ENCODE measurements around the gene TLK1. TPM values are rescaled to one million over a fixed set of nuclear protein-coding genes. Genes with fewer than 3 reads are reported as not detected.

The TLK1 gene
- total RNA-seq, 1 experiment from 2014 or later: 79.1 TPM

DNA sequence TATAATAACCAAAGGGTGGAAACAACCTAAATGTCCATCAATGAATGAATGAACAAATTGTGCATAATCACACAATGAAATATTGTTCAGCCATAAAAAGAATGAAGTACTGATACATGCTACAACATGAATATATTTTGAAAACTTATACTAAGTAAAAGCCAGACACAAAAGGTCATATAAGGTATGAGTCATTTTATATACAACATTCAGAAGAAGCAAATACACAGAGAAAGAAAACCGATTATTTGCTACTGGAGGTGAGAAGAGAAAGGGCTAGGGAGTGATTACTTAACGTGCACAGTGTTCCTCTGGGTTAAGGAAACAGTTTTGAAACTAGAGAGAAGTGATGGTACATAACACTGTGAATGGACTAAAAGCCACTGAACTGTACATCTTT, 126.4 kb downstream of the TLK1 start:
- H3K36me3 ChIP-seq (ENCODE audit: insufficient read depth, low read length, poor library complexity, severe bottlenecking): peaks cover 42% of the 10 kb centered on the region

DNA sequence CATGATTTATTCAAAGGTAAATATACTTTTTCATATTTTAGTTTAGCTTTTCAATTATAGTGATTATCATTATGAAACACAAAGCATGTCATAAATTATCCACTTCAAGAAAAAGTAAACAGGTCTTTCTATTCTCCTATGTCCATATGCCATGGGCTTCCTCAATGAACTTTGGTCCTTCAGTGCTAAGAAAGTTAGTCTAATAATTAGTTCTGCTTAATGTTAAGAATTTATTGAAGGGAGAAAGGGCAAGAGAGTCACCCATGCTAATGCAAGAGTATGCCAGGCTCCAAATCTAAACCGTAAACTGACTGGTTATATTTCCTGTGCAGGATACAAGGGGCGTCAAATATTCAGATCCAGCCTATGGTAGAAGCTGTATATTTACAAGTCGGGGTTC, 135.5 kb downstream of the TLK1 start:
- peaks cover 8% of the 10 kb centered on the region for H3K36me3 ChIP-seq (ENCODE audit: insufficient read depth, low read length, poor library complexity, severe bottlenecking)
- no peak overlapping the region for H3K27ac ChIP-seq (ENCODE audit: low read depth, low read length, poor library complexity, severe bottlenecking)
- POLR2A ChIA-PET (ENCODE audit: low non-redundant PET): no interaction called here
- CTCF ChIA-PET: no interaction called here
- H3K9me3 ChIP-seq (ENCODE audit: low read depth, low read length, poor library complexity, severe bottlenecking): no peaks in the 10 kb centered on the region
- BruUV-seq (replicated peaks): no TSS peak
- H3K4me1 ChIP-seq (ENCODE audit: insufficient read depth, low read length, poor library complexity, severe bottlenecking): peaks cover 19% of the 10 kb centered on the region
- H3K27me3 ChIP-seq (replicated peaks; ENCODE audit: insufficient read depth, low read depth, low read length, poor library complexity): no peaks in the 10 kb centered on the region
- intact Hi-C loops (cut with micrococcal nuclease; ENCODE audit: unreplicated experiment): no loop called here
- H3K4me3 ChIP-seq (ENCODE audit: low read depth, low read length, poor library complexity, severe bottlenecking): no peak overlapping the region
- TF ChIP-seq EZH2 (IDR thresholded peaks at IDR 0.05; ENCODE audit: borderline replicate concordance, low read depth, low read length, poor library complexity, severe bottlenecking): no peak
- TF ChIP-seq, protein P1, sequence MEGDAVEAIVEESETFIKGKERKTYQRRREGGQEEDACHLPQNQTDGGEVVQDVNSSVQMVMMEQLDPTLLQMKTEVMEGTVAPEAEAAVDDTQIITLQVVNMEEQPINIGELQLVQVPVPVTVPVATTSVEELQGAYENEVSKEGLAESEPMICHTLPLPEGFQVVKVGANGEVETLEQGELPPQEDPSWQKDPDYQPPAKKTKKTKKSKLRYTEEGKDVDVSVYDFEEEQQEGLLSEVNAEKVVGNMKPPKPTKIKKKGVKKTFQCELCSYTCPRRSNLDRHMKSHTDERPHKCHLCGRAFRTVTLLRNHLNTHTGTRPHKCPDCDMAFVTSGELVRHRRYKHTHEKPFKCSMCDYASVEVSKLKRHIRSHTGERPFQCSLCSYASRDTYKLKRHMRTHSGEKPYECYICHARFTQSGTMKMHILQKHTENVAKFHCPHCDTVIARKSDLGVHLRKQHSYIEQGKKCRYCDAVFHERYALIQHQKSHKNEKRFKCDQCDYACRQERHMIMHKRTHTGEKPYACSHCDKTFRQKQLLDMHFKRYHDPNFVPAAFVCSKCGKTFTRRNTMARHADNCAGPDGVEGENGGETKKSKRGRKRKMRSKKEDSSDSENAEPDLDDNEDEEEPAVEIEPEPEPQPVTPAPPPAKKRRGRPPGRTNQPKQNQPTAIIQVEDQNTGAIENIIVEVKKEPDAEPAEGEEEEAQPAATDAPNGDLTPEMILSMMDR (conservative IDR thresholded peaks at IDR 0.05; ENCODE audit: low read depth, low read length): no peak
- DNase-seq (ENCODE audit: low spot score): no peak

More for the DNA sequence above, 126.4 kb downstream of the TLK1 start:
- no peak overlapping the region for H3K4me3 ChIP-seq (ENCODE audit: low read depth, low read length, poor library complexity, severe bottlenecking)
- no peak for TF ChIP-seq EZH2 (IDR thresholded peaks at IDR 0.05; ENCODE audit: borderline replicate concordance, low read depth, low read length, poor library complexity, severe bottlenecking)
- TF ChIP-seq, protein P1 (conservative IDR thresholded peaks at IDR 0.05; ENCODE audit: low read depth, low read length): no peak
- intact Hi-C loops (cut with micrococcal nuclease; ENCODE audit: unreplicated experiment): no loop called here
- no peak overlapping the region for H3K27ac ChIP-seq (ENCODE audit: low read depth, low read length, poor library complexity, severe bottlenecking)
- H3K4me1 ChIP-seq (ENCODE audit: insufficient read depth, low read length, poor library complexity, severe bottlenecking): no peaks in the 10 kb centered on the region
- BruUV-seq (replicated peaks): no TSS peak
- H3K27me3 ChIP-seq (replicated peaks; ENCODE audit: insufficient read depth, low read depth, low read length, poor library complexity): no peaks in the 10 kb centered on the region
- CTCF ChIA-PET: no interaction called here
- DNase-seq (ENCODE audit: low spot score): no peak
- POLR2A ChIA-PET (ENCODE audit: low non-redundant PET): no interaction called here
- H3K9me3 ChIP-seq (ENCODE audit: low read depth, low read length, poor library complexity, severe bottlenecking): no peaks in the 10 kb centered on the region

DNA sequence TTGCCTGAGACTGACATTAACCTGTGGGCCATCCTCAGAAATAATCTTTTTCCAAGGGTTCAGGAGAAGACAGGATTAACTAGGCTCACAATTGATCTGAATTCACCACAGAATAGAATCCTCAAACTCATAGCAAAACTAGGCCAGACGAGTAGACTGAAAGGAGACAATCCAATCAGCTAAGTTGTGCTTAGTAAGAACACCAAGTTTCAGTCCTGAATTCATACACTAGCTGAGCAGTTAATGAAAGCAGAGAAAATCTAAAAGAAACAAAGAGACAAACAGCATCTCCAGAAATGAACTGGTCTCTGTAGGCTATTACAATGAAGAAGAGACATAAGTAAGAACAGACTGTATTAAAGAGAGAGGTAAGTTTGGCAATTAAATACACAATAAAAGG, 142.2 kb downstream of the TLK1 start:
- Histone ChIP-seq H3K4me3 (ENCODE audit: low read depth, low read length, poor library complexity, severe bottlenecking) (no peak overlapping the region), H3K9me3 (ENCODE audit: low read depth, low read length, poor library complexity, severe bottlenecking) (no peaks in the 10 kb centered on the region), H3K27me3 (replicated peaks; ENCODE audit: insufficient read depth, low read depth, low read length, poor library complexity) (no peaks in the 10 kb centered on the region), H3K27ac (ENCODE audit: low read depth, low read length, poor library complexity, severe bottlenecking) (no peak overlapping the region), H3K4me1 (ENCODE audit: insufficient read depth, low read length, poor library complexity, severe bottlenecking) (peaks cover 7% of the 10 kb centered on the region), H3K36me3 (ENCODE audit: insufficient read depth, low read length, poor library complexity, severe bottlenecking) (no peaks in the 10 kb centered on the region)
- intact Hi-C loops (cut with micrococcal nuclease; ENCODE audit: unreplicated experiment): no loop called here
- TF ChIP-seq, protein P1 (conservative IDR thresholded peaks at IDR 0.05; ENCODE audit: low read depth, low read length): no peak
- no peak for TF ChIP-seq EZH2 (IDR thresholded peaks at IDR 0.05; ENCODE audit: borderline replicate concordance, low read depth, low read length, poor library complexity, severe bottlenecking)
- POLR2A ChIA-PET (ENCODE audit: low non-redundant PET): no interaction called here
- DNase-seq (ENCODE audit: low spot score): no peak
- CTCF ChIA-PET: no interaction called here
- BruUV-seq (replicated peaks): no TSS peak
